ENCODE measurements around the gene TESK2.
A peak's percentile ranks its signal among the peaks of the same experiment; 100 is the strongest.
"Not testable (repeated sequence)": the region's sequence is repeated elsewhere in the genome, so short reads cannot be mapped to it uniquely, and the experiment has no call there.

TESK2 gene

DNA sequence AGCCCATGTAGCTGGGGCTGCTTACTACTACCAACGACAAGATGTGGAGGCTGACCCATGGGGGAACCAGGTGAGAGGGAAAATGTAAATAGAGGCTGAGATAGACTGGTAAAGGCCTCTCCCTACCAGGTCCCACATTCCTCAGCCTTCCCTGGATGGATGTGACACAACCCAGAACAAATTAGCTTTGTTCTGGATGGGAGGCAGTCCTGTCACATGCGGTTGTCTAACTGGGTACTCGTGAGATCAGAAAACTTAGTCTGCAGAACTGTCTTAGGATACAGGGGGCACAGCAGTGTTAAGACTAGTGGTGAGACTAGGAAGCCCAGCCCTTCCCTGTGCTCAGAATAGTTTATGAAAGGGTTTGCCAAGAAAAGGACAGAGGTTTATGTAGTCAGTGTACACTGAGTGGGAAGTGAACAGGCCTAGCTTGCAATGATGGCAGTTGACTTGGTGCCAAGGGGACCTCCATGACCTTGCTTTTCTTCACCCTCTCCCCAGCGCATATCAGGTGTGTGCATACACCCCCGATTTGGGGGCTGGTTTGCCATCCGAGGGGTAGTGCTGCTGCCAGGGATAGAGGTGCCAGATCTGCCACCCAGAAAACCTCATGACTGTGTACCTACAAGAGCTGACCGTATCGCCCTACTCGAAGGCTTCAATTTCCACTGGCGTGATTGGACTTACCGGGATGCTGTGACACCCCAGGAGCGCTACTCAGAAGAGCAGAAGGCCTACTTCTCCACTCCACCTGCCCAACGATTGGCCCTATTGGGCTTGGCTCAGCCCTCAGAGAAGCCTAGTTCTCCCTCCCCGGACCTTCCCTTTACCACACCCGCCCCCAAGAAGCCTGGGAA is 17.6 kb upstream of the TESK2 start:
- no peak for DNase-seq

GRCh38 chr1:45507893-45508292 is 16.9 kb upstream of the TESK2 start:
- no peak for DNase-seq

DNA sequence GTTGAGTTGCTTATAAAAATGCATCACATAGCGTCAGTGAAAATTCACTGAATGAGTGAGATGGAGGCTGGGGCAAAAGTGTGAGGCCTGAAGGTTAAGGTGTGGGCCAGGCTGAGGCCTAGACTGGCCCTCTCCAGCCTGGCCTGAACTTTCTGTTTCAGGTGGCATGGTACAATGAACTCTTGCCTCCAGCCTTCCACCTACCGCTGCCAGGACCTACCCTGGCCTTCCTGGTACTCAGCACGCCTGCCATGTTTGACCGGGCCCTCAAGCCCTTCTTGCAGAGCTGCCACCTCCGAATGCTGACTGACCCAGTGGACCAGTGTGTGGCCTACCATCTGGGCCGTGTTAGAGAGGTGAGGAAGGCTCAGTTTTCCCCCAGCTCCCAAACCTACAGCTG is 16.2 kb upstream of the TESK2 start:
- no peak for DNase-seq

GRCh38 chr1:45503462-45504360 is 12.7 kb upstream of the TESK2 start:
- no peak for DNase-seq

GRCh38 chr1:45501505-45501859 is 10.5 kb upstream of the TESK2 start:
- DNase-seq: no peak

- no peak for DNase-seq
Measured at GRCh38 chr1:45499415-45499769, 8.4 kb upstream of the TESK2 start.

- no peak for DNase-seq
Measured at GRCh38 chr1:45498279-45498678, 7.3 kb upstream of the TESK2 start.

- peak in 4 of 5 donors; percentile 37 to 57 (median 48) for DNase-seq
Measured at GRCh38 chr1:45493116-45493697, 2.2 kb upstream of the TESK2 start.

DNA sequence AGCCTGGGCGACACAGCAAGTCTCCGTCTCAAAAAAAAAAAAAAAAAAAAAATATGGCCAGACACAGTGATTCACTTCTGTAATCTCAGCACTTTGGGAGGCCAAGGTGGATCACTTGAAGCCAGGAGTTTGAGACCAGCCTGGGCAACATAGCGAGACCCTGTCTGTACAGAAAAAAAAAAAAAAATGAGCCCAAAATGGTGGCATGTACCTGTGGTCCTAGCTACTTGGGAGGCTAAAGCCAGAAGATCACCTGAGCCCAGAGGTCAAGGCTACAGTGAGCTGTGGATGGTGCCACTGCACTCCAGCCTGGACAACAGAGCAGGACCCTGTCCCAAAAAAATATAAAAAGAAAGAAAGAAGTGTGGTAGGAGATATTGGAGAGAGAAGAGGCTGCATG is 1.7 kb upstream of the TESK2 start:
- no peak for DNase-seq

GRCh38 chr1:45491487-45492260 is 711 bp upstream of the TESK2 start:
- DNase-seq: no peak

GRCh38 chr1:45490121-45490625 is 790 bp downstream of the TESK2 start:
- DNase-seq: no peak

DNA sequence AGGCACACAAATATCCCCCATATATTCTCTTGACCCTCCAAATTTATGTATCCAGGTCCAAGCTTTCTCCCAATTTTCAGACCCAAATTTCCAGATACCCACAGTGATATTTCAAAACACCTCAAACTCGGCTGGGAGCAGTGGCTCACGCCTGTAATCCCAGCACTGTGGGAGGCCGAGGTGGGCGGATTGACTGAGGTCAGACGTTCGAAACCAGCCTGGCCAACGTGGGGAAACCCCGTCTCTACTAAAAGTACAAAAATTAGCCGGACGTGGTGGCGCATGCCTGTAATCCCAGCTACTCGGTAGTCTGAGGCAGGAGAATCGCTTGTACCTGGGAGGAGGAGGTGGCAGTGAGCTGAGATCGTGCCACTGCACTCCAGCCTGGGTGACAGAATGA is 1.6 kb downstream of the TESK2 start:
- DNase-seq: not testable (repeated sequence)

DNA sequence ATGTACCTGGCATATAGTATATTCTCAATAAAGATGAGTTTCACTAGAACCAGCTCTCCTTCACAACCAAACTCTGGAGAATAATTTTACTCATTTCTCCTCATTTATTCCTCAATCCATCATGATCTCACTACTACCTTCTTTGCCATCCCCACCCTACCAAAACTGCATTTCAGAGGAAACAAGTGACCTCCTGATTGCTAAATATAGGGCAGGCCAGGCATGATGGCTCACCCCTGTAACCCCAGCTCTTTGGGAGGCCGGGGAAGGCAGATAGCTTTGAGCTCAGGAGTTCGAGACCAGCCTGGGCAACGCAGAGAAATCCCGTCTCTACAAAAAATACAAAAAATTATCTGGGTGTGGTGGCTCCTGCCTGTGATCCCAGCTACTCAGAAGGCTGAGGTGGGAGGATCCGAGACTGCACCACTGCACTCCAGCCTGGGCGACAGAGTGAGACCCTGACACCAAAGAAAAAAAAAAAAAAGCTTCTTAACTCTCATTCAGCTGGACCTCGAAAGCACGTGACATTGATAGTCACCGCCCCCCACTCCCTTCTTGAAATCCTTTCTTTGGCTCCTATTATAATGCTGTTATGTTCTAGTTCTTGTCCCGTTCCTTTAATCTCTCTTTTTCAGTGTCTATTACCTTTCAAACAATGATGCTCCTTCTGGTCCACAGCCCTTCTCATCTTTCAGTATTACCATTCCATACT is 2.1 kb downstream of the TESK2 start:
- DNase-seq: no peak

- DNase-seq: no peak
Measured at GRCh38 chr1:45485949-45486348, 5.0 kb downstream of the TESK2 start.

- no peak for DNase-seq
Measured at GRCh38 chr1:45479039-45479748, 11.8 kb downstream of the TESK2 start.

DNA sequence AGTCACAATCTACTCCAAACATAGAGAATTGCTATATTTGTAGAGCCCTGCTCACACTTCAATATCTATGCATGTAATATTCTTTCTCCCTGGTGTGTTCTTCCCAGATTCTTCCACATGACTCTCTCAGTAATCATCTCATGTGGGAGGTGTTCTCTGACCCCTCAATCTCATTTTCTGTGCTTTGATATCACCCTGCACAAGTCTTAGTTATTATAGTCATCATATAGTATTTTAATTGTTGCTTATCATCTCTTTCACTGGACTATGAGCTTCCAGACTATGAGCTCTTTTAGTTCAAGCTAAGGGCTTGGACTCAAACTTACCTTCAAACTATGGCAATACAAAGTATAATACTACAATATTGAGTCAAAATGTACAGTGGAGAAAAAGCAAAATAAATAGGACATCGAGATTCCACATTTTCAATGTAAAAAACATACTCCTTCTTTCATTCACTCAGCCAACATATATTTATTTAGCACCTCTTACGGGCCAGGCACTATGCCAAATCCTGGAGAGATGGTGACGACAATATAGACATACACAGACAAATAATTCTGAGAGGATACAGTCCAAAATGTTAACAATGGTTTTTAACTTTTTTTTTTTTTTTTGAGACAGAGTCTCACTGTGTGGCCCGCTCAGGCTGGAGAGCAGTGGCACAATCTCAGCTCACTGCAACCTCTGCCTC is 12.7 kb downstream of the TESK2 start:
- no peak for DNase-seq

GRCh38 chr1:45477646-45478045 is 13.3 kb downstream of the TESK2 start:
- no peak for DNase-seq

GRCh38 chr1:45474194-45474593 is 16.8 kb downstream of the TESK2 start:
- DNase-seq: not testable (repeated sequence)

DNA sequence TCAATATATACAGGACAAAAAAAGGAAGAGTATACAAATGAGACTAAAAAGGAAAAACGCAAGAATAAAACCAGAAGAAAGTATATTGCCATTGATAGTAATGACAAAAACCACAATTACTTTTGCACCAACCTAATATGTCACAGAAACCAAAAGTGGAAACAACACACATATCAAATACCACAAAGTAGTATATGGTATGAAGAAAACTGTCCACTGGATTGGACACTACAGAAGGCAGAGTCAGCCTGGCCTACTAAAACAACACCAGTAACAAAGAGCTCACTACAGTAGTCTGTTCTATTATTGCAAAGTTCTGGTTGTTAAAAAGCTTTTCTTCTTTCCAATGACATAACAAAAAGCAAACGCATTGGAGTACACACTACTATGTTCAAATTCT is 17.7 kb downstream of the TESK2 start:
- DNase-seq: no peak

- no peak for DNase-seq
Measured at GRCh38 chr1:45470306-45470798, 20.6 kb downstream of the TESK2 start.
